Glutamatergic neuron (in vitro differentiated cells): Measurements from ENCODE around the gene CATSPERZ. TPM values are rescaled to one million over a fixed set of nuclear protein-coding genes. Genes with fewer than 3 reads are reported as not detected.

Source experiments
- DNase-seq: peaks from one replicate; pipeline ENCODE4 v3.0.0; 2022
- H3K27ac Mint-ChIP-seq: one replicate; pipeline ENCODE4 v1.8.0; 2020; ENCODE audit warnings: mild to moderate bottlenecking, mixed read lengths, inconsistent platforms; ENCODE audit not compliant: unreplicated experiment
- H3K27me3 Mint-ChIP-seq: one replicate; pipeline ENCODE4 v1.8.0; 2020; ENCODE audit warnings: mild to moderate bottlenecking, moderate library complexity, mixed read lengths, inconsistent platforms; ENCODE audit not compliant: unreplicated experiment
- H3K36me3 Mint-ChIP-seq: one replicate; pipeline ENCODE4 v1.8.0; 2020; ENCODE audit warnings: mild to moderate bottlenecking, mixed read lengths, inconsistent platforms; ENCODE audit not compliant: unreplicated experiment
- H3K4me1 Mint-ChIP-seq: one replicate; pipeline ENCODE4 v1.8.0; 2020; ENCODE audit warnings: mild to moderate bottlenecking, low read depth, mixed read lengths, inconsistent platforms; ENCODE audit not compliant: unreplicated experiment
- H3K4me3 Mint-ChIP-seq: one replicate; pipeline ENCODE4 v1.8.0; 2020; ENCODE audit warnings: mild to moderate bottlenecking, mixed read lengths, inconsistent platforms; ENCODE audit not compliant: unreplicated experiment
- H3K9me3 Mint-ChIP-seq: one replicate; pipeline ENCODE4 v1.8.0; 2020; ENCODE audit warnings: mild to moderate bottlenecking, moderate library complexity, mixed read lengths, inconsistent platforms; ENCODE audit not compliant: unreplicated experiment
- total RNA-seq: library from RNA; stranded (reverse); fragmentation: NEBNext Ultra II Directional; extraction: Animal tissue kit (Norgen Biotek cat#: 25700); gene quantifications from one replicate; pipeline ENCODE4 v1.2.1, GENCODE V29; 2021; ENCODE audit not compliant: unreplicated experiment
- TF ChIP-seq, protein P1 (sequence below): fragments of 200-600 bp; sonication (generic); IDR thresholded peaks from one replicate; pipeline ENCODE4 v1.5.0; 2021; ENCODE audit not compliant: partially characterized antibody, unreplicated experiment

Gene CATSPERZ
- total RNA-seq, 1 donor from 2014 or later = not detected

DNA sequence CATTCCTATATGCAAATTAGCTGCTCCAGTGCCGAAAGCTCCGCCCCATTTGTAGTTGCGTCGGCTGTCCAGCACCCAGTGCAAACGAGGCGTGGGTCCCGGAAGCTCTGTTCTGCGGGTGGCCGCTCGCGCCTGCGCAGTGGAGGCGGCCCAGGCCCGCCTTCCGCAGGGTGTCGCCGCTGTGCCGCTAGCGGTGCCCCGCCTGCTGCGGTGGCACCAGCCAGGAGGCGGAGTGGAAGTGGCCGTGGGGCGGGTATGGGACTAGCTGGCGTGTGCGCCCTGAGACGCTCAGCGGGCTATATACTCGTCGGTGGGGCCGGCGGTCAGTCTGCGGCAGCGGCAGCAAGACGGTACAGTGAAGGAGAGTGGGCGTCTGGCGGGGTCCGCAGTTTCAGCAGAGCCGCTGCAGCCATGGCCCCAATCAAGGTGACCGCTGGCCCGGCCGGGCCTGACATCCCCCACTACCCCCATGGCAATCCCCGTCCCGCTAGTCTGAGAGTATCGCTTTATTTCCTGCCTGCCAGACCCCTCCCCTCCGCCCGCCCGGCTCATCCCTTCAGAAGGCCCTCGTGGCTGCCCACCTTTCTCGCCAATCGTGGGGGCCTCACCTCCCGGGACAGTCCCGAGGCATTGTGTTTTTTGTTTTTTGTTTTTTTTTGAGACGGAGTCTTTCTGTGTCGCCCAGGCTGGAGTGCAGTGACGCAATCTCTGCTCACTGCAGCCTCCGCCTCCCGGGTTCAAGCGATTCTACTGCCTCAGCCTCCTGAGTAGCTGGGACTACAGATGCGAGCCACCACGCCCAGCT, 18.0 kb downstream of the CATSPERZ start, which contains the start of gene PRDX5:
PRDX5 (plus strand) TSS at position 161 of the 805 bp plus-strand sequence; CDS start at position 256, 95 bp downstream.
- H3K27me3 Mint-ChIP-seq = peaks cover 17% of the 10 kb centered on the region
- TF ChIP-seq, protein P1, sequence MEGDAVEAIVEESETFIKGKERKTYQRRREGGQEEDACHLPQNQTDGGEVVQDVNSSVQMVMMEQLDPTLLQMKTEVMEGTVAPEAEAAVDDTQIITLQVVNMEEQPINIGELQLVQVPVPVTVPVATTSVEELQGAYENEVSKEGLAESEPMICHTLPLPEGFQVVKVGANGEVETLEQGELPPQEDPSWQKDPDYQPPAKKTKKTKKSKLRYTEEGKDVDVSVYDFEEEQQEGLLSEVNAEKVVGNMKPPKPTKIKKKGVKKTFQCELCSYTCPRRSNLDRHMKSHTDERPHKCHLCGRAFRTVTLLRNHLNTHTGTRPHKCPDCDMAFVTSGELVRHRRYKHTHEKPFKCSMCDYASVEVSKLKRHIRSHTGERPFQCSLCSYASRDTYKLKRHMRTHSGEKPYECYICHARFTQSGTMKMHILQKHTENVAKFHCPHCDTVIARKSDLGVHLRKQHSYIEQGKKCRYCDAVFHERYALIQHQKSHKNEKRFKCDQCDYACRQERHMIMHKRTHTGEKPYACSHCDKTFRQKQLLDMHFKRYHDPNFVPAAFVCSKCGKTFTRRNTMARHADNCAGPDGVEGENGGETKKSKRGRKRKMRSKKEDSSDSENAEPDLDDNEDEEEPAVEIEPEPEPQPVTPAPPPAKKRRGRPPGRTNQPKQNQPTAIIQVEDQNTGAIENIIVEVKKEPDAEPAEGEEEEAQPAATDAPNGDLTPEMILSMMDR = no peak
- H3K4me3 Mint-ChIP-seq = peak within 1 kb of the TSS; percentile 95
- peak; percentile 94 for DNase-seq
- peaks cover 10% of the 10 kb centered on the region for H3K9me3 Mint-ChIP-seq
- H3K36me3 Mint-ChIP-seq = peaks cover 4% of the 10 kb centered on the region
- H3K4me1 Mint-ChIP-seq = peaks cover 22% of the 10 kb centered on the region
- H3K27ac Mint-ChIP-seq = peak within 1 kb of the TSS; percentile 98

DNA sequence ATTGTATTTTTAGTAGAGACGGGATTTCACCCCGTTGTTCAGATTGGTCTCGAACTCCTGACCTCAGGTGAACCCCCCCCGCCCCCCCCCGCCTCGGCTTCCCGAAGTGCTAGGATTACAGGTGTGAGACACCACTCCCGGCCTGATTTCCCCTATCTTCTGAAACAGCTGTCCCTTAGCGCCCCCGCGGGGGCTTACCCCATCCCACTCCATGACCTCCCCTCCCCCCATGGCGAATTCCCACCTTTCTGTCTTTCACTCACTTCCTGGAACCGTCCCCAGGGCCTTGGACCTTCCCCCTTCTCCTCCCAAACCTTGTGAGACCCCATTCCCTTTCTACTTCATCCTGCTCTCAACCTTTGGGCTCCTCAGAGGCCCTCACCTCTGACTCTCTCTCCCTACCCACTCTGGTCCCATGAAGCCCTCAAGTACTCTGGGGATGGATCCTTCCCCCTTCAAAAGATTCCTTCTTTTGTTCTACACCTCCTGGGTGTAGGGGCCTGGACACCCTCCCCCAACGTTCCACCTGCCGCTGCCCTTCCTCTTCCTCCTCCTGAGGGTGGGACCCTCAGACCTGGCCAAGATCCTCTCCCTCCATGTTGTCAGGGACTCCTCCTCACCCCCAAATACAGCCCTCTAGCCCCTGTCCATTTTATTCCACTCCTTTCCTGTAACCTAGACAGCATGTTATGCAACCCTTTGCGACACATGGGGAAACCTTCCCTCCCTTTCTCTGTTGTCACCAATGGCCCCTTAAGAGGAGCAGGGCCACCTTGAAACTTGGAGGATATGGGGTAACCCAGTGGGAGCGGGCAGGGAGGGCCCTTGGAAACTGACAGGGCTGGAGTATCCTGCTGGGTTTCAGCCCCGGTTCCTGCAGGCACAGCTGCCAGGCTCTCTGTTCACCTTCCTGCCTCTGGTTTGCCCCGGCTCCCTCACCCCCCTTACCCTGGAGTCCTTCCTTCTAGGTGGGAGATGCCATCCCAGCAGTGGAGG, 18.9 kb downstream of the CATSPERZ start:
- TF ChIP-seq, protein P1 = no peak
- H3K4me3 Mint-ChIP-seq = peak overlapping the region; percentile 95
- H3K27ac Mint-ChIP-seq = peak overlapping the region; percentile 94
- H3K36me3 Mint-ChIP-seq = peaks cover 4% of the 10 kb centered on the region
- DNase-seq = no peak
- peaks cover 21% of the 10 kb centered on the region for H3K4me1 Mint-ChIP-seq
- peaks cover 12% of the 10 kb centered on the region for H3K9me3 Mint-ChIP-seq
- peaks cover 19% of the 10 kb centered on the region for H3K27me3 Mint-ChIP-seq

DNA sequence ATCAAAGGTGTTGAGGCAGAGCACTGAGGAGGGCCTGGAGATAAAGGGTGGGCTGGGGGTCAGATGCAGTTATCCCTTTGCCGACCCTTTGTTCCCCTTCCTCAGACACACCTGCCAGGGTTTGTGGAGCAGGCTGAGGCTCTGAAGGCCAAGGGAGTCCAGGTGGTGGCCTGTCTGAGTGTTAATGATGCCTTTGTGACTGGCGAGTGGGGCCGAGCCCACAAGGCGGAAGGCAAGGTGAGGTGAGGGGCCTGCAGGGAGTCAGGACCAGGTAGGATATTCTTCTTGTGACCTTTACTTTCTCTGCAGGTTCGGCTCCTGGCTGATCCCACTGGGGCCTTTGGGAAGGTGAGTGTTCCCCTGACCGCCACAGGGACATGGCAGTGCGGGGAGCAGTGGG, 20.4 kb downstream of the CATSPERZ start:
- H3K27ac Mint-ChIP-seq = peak overlapping the region; percentile 2
- peaks cover 17% of the 10 kb centered on the region for H3K27me3 Mint-ChIP-seq
- H3K36me3 Mint-ChIP-seq = peaks cover 4% of the 10 kb centered on the region

DNA sequence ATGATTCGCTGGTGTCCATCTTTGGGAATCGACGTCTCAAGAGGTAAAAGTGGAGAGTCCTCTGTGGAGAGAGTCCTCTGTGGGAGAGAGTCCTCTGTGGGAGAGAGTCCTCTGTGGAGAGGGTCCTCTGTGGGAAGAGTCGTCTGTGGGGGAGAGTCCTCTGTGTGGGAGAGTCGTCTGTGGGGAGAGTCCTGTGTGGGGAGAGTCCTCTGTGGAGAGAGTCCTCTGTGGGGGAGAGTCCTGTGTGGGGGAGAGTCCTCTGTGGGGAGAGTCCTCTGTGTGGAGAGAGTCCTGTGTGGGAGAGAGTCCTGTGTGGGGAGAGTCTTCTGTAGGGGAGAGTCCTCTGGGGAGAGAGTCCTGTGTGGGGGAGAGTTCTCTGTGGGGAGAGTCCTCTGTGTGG, 20.9 kb downstream of the CATSPERZ start:
- TF ChIP-seq, protein P1 = no peak
- no peak overlapping the region for H3K27ac Mint-ChIP-seq
- H3K4me1 Mint-ChIP-seq = peaks cover 18% of the 10 kb centered on the region
- H3K36me3 Mint-ChIP-seq = peaks cover 4% of the 10 kb centered on the region
- no peak for DNase-seq
- peaks cover 12% of the 10 kb centered on the region for H3K9me3 Mint-ChIP-seq
- H3K27me3 Mint-ChIP-seq = peaks cover 17% of the 10 kb centered on the region
- peak overlapping the region; percentile 76 for H3K4me3 Mint-ChIP-seq

More for the DNA sequence above, 20.4 kb downstream of the CATSPERZ start:
- H3K9me3 Mint-ChIP-seq = peaks cover 12% of the 10 kb centered on the region
- TF ChIP-seq, protein P1 = no peak
- DNase-seq = no peak
- peaks cover 18% of the 10 kb centered on the region for H3K4me1 Mint-ChIP-seq
- H3K4me3 Mint-ChIP-seq = peak overlapping the region; percentile 76
